GM21360 (cell line): Measurements from ENCODE around the gene CREB3L1.

Experiments
- ATAC-seq: cut with Tn5 transposase; IDR thresholded peaks from one replicate; pipeline ENCODE4 v1.9.1; 2021; ENCODE audit warnings: mild to moderate bottlenecking, moderate library complexity; ENCODE audit not compliant: unreplicated experiment

Gene CREB3L1

DNA sequence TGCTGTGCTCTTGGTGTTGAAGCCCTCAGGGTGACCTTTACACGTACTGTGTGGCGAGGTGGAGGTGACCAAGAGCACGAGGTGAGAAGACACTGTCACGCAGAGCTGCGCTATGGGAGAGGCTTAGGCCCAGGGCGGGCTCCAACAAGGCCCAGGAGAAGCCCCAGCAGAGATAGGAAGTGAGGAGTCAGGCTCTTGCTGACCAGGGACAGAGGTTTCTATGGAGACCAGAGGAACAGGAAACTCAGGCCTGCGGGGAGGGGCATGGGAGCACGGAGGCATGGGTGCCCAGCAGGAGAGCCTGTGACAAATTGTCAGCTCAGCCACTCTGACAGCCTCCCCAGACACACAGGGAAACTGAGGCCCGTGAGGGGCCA is 85.6 kb downstream of the CREB3L1 start:
- no peak for ATAC-seq

DNA sequence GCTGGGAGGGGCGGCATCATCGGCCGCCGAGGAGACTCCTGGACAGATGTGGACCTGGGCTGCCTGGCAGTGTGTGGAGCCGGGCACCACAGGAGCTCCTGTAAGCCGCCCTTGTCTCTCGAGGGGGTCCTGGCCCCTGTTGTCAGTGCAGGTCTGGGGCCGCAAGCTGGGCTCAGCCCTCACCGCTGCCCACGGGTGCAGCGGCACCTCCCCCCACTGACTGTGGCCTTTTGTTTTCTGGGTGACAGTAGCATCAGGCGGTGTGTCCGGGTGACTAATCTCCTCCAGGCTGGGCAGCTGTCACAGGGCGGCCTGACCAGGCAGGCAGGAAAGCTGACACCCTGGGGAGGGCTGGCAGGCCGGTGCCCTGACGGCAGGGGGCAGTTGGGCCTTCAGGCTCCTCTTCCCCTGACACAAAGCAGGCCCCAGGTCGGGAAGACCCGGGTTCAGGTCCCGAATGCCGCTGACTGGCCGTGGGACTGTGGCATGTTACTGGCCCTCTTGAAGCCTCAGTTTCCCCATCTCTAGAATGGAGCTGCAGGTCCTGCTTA is 86.1 kb downstream of the CREB3L1 start:
- ATAC-seq, result no peak

DNA sequence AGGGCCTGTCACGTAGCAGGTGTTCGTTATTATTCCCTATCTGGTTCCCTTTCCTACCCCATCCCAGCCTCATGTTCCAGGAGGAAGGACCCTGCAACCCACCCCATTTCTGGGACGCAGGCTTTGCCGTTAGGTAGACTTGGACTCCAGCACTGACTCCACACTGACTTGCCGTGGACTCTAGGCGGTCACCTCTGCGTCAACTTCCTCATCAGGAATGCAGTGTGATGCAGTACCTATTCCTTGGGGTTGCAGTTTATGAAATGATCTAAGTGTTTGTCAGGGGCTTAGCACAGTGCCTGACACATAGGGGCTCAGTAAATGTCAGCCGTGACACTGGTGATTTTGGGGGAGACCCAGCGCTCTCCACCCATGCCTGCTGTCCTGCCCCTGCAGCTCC is 86.6 kb downstream of the CREB3L1 start:
- ATAC-seq, result no peak

DNA sequence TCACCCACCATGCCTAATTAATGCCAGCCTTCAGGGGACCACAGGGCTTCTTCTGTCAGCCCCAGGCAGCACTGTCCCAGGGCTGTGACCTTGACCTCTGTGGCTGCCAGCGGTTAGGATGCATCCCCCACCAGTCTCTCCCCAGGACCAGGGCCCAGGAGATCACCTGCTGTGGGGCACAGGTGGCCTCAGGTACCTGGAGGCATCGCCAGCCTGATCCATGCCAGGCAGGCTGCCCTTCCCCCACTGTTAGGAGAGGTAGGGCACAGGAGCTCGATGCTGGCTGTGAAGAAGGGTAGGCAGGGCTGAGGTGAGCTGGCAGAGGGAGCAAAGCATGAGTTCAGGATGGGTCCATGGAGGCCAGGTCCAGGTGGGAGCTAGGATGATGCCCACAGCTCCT is 87.3 kb downstream of the CREB3L1 start:
- no peak for ATAC-seq

DNA sequence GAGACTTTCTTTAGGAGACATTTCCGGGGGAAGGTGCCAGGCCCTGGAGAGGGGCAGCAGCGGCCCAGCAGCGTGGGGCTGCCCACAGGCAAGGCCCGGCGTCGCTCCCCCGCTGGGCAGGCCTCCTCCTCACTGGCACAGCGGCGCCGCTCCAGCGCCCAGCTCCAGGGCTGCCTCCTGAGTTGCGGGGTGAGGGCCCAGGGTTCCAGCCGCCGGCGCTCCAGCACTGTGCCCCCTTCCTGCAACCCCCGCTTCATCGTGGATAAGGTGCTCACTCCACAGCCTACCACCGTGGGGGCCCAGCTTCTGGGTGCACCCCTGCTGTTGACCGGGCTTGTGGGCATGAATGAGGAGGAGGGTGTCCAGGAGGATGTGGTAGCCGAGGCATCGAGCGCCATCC is 88.8 kb downstream of the CREB3L1 start:
- ATAC-seq, result no peak

DNA sequence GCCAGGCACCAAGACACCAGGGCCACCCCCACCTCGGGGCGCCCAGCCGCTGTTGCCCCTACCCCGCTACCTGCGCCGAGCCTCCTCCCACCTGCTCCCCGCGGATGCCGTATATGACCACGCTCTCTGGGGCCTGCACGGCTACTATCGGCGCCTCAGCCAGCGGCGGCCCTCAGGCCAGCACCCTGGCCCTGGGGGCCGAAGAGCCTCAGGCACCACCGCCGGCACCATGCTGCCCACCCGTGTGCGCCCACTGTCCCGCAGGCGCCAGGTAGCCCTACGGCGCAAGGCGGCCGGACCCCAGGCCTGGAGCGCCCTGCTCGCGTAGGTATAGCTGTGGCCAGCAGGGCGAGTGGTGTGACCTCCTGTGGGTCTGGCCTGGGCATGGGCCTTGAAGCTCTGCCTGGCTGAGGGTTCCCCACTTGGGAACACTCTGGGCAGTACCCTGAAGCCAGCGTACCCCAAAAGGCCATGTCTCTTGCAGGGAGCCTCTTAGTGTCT is 89.2 kb downstream of the CREB3L1 start:
- no peak for ATAC-seq

DNA sequence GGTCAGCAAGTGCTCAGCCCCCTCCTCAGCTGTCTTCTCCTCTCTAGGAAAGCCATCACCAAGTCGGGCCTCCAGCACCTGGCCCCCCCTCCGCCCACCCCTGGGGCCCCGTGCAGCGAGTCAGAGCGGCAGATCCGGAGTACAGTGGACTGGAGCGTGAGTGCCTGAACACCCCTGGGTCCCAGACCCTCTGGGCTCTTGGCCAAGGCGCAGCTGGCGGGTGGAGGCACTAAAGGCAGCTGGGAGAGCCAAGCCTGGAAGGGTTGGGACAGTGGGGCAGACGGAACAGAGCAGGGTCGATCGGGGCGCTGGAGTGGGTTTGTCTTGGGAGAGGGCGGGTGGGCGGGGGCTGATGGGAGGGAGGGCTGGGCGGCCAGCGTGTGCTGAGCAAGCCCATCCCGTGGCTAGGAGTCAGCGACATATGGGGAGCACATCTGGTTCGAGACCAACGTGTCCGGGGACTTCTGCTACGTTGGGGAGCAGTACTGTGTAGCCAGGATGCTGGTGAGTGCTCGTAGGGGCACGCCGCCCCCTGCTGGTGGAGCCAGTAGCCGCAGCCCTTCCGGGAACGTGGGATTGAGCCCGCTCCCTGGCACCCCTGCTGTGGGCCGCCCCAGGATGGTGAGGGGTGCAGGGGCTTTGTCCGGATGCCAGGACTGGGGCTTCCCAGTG is 89.9 kb downstream of the CREB3L1 start:
- no peak for ATAC-seq

DNA sequence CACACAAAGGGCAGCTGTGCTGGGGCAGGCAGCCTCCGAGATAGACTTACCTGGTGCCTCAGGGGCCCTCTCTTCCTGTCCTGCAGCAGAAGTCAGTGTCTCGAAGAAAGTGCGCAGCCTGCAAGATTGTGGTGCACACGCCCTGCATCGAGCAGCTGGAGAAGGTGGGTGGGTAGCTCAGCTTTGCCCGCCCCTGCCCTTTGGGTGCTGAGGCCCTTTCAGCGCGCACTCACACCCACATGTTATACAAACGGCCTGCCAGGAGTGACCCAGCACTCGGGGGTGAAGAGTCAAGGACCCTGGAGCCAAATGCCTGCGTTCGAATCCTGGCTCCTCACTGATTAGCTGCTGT is 90.4 kb downstream of the CREB3L1 start:
- ATAC-seq, result no peak

DNA sequence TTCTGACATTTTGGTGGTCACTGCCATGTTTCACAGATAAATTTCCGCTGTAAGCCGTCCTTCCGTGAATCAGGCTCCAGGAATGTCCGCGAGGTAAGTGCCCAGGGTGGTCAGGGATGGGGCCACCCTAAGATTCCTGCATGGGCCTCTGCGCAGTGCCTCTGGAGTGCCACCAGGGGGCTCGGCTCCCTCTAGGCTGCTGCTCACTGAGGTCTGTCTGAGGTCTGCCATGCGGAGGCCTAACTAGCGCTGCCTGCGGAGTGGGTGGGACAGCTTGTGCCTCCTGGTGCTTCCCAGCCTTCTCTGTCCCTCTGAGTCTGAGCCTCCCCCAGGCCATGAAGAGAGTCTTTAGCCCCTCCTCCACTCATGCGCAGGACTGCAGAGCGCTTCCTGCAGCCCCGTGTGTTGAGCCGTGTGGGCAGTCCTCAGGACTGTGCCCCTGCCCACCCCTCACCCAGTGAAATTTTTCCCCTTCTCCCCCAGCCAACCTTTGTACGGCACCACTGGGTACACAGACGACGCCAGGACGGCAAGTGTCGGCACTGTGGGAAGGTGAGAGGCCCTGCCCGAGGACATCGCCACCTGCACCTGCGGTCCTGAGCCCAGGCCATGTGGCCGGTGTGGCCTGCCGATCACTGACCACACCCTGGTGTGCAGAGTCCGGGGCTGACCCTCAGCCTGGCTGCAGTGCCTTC is 92.1 kb downstream of the CREB3L1 start:
- ATAC-seq, result peak; percentile 50

DNA sequence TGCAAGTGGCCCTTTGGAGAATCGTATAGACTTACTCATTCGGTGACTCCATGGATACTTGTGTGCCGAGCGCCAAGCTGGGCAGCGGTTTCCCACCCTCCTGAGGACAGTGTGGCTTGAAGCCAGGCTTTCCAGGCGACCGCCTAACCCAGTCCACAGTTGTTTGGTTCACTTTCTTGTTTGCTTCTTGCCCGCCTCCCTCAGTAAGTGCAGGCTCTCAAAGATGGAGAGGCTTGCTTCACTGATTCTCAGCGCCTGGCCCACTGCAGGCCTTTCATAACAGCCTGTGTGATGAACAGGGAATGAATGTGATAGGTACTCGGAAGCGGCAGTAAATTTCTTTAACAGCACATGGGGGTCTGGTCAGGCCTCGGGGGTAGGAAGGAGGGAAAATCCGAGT is 92.8 kb downstream of the CREB3L1 start:
- no peak for ATAC-seq
